Kidney (tissue), 14 donors: ENCODE results near the gene ZNF384. TPM values are rescaled to one million over a fixed set of nuclear protein-coding genes. Genes with fewer than 3 reads are reported as not detected.

Experiments
- DNase-seq, 5 donors: peaks; one replicate each; pipeline ENCODE4 v3.0.0-alpha.2; 2013 to 2020
- FAIRE-seq: peaks from 2 replicates; lab custom pipeline; 2012; peaks lifted over from hg19 to GRCh38; lab: Jason Lieb, UNC
- H3K27ac ChIP-seq, 2 donors: one replicate each; pipeline ENCODE4 v1.7.0; 2013; ENCODE audit warnings: low read depth in 2 of 2, low read length in 2 of 2, inconsistent platforms in 1 of 2
- H3K27me3 ChIP-seq: one replicate; pipeline ENCODE4 v1.7.1; 2013; ENCODE audit warnings: low read length, inconsistent platforms; ENCODE audit not compliant: control insufficient read depth, insufficient read depth
- H3K36me3 ChIP-seq, 3 donors: one replicate each; pipeline versions ENCODE4 v1.7.0 to v1.7.1; 2013; ENCODE audit warnings: low read length in 3 of 3, control low read depth in 1 of 3, inconsistent platforms in 1 of 3; ENCODE audit not compliant: insufficient read depth in 3 of 3, control insufficient read depth in 2 of 3
- H3K4me1 ChIP-seq, 3 donors: one replicate each; pipeline versions ENCODE4 v1.7.0 to v1.7.1; 2013; ENCODE audit warnings: low read length in 3 of 3, inconsistent platforms in 1 of 3, low read depth in 1 of 3; ENCODE audit not compliant: control insufficient read depth in 2 of 3, insufficient read depth in 2 of 3
- H3K4me3 ChIP-seq, 3 donors: one replicate each; pipeline versions ENCODE4 v1.7.0 to v1.8.1; 2013; ENCODE audit warnings: low read length in 3 of 3, control low read depth in 1 of 3, inconsistent platforms in 1 of 3
- H3K9ac ChIP-seq, 3 donors: one replicate each; pipeline versions ENCODE4 v1.7.0 to v1.7.1; 2013; ENCODE audit warnings: low read length in 3 of 3, control low read depth in 1 of 3, inconsistent platforms in 1 of 3
- H3K9me3 ChIP-seq, 3 donors: one replicate each; pipeline versions ENCODE4 v1.7.0 to v1.7.1; 2013; ENCODE audit warnings: low read length in 3 of 3, control low read depth in 1 of 3, inconsistent platforms in 1 of 3; ENCODE audit not compliant: control insufficient read depth in 2 of 3, insufficient read depth in 1 of 3
- CTCF ChIP-seq: IDR thresholded peaks from 3 replicates; pipeline ENCODE4 v1.5.1; 2012; ENCODE audit warnings: mild to moderate bottlenecking, moderate library complexity, borderline replicate concordance; ENCODE audit not compliant: insufficient read depth; ENCODE audit errors: extremely low read depth
- intact Hi-C: fragments of 100-400 bp; cut with DNase I; formaldehyde crosslinking; loops from one replicate; pipeline ENCODE4 v1.11.1; 2022
- polyA plus RNA-seq: library from polyadenylated mRNA; stranded (reverse); fragments of 350-450 nt; fragmentation: Illumina TruSeq; extraction: RNeasy Lipid Tissue Mini Kit (QIAGEN cat#74804); gene quantifications from one replicate; pipeline ENCODE4 v1.2.3, GENCODE V29; 2014; ENCODE audit warnings: low read depth, low replicate concordance; ENCODE audit not compliant: insufficient read depth
- total RNA-seq: library from RNA; stranded (reverse); fragmentation: NEBNext Ultra II Directional; extraction: Animal tissue kit (Norgen Biotek cat#: 25700); gene quantifications from one replicate; pipeline ENCODE4 v1.2.1, GENCODE V29; 2021
- donor health status: control.
- donor health status: control.
- donor health status: control.
- donor health status: control.
- donor health status: control.
- donor health status: DM: yes; HTN: yes; CAD: no.
- donor health status: Normal renal cell carcinoma (clear cell type).

Gene ZNF384
- total and polyA plus RNA-seq, 2 donors from 2014 or later, result 19.7 to 51.6 TPM

GRCh38 chr12:6664902-6665301 is 24.3 kb downstream of the ZNF384 start:
- no peak for FAIRE-seq
- DNase-seq, result no peak
- Histone ChIP-seq H3K27ac (no peak overlapping the region), H3K9ac (no peak overlapping the region), H3K4me3 (no peak overlapping the region), H3K27me3 (no peaks in the 10 kb centered on the region), H3K36me3 (peaks cover 6 to 28% (median 8%) of the 10 kb centered on the region in 3 donors), H3K9me3 (no peaks in the 10 kb centered on the region), H3K4me1 (peaks cover 4 to 7% (median 6%) of the 10 kb centered on the region in 3 donors)
- intact Hi-C loops, result no loop called here
- no peak for TF ChIP-seq CTCF

GRCh38 chr12:6662906-6663742 is 26.1 kb downstream of the ZNF384 start, which contains the start of gene ING4:
TSS of gene ING4 (minus strand) at chr12:6663119. CDS start at chr12:6663101, 18 bp downstream.
- DNase-seq, result peak; percentile 99 to 100 (median 99)
- peak; percentile 98 for FAIRE-seq

GRCh38 chr12:6662602-6662905 is 26.6 kb downstream of the ZNF384 start:
- Histone ChIP-seq H3K27ac (peak overlapping the region; percentile 36 to 91), H3K9me3 (no peaks in the 10 kb centered on the region), H3K4me3 (peak overlapping the region; percentile 81 to 100 (median 89)), H3K9ac (peak overlapping the region; percentile 81 to 89 (median 86)), H3K36me3 (peaks cover 0 to 8% (median 4%) of the 10 kb centered on the region in 3 donors), H3K27me3 (no peaks in the 10 kb centered on the region), H3K4me1 (peaks cover 4 to 7% (median 6%) of the 10 kb centered on the region in 3 donors)
- no peak for FAIRE-seq
- TF ChIP-seq CTCF, result no peak
- intact Hi-C loops, result no loop called here
- DNase-seq, result no peak

More at GRCh38 chr12:6662906-6663742, 26.1 kb downstream of the ZNF384 start, which contains the start of gene ING4:
- H3K27ac ChIP-seq, result peak within 1 kb of the TSS; percentile 57 to 91
- no peaks in the 10 kb centered on the region for H3K9me3 ChIP-seq
- peak within 1 kb of the TSS; percentile 81 to 89 (median 86) for H3K9ac ChIP-seq
- peaks cover 0 to 12% (median 4%) of the 10 kb centered on the region in 3 donors for H3K36me3 ChIP-seq
- intact Hi-C loops, result no loop called here
- peak within 1 kb of the TSS; percentile 81 to 100 (median 89) for H3K4me3 ChIP-seq
- H3K27me3 ChIP-seq, result no peaks in the 10 kb centered on the region
- no peak for TF ChIP-seq CTCF
- H3K4me1 ChIP-seq, result peaks cover 4 to 7% (median 6%) of the 10 kb centered on the region in 3 donors
